Measurements from ENCODE around the gene CLEC20A.

- TF ChIP-seq CTCF (conservative IDR thresholded peaks at IDR 0.05 in 1 of 2, IDR thresholded peaks at IDR 0.05 in 1 of 2; ENCODE audit: low read depth in 1 of 2, low read length in 2 of 2), result no peak
- TF ChIP-seq EZH2 (IDR thresholded peaks at IDR 0.05; ENCODE audit: low read length, missing control alignments), result no peak
Measured at GRCh38 chr1:178438432-178438831, 58.3 kb downstream of the CLEC20A start.

Measured in fibroblast of lung (primary cell).